ENCODE measurements around the gene MYH1. TPM values are rescaled to one million over a fixed set of nuclear protein-coding genes. Genes with fewer than 3 reads are reported as not detected.
"Not testable (repeated sequence)": the region's sequence is repeated elsewhere in the genome, so short reads cannot be mapped to it uniquely, and the experiment has no call there.

MYH1 gene
- total RNA-seq, 1 experiment from 2014 or later = not detected

DNA sequence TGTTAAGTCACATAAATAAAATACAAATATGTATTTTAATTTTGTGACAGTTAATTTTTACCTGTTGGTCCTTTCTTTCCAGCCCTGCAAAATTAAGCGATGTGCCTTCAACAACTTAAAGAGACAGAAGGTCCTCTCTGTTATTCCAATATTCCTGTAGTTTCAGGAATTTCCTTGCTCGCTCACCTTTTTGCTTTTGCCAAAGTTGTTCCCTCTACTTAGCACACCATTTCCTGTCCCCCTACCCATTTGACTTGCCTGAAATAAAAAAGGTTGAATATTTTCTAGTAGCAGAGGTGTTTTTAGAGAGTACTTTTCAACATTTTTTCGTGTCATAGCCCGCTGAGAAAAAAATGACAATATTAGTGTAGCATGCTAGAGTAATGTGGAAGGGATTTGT, 31.7 kb upstream of the MYH1 start:
- BruUV-seq (replicated peaks) = no TSS peak
- ATAC-seq = no peak
- Histone ChIP-seq H3K4me2 (ENCODE audit: low read length) (no peak overlapping the region), H3K36me3 (ENCODE audit: low read depth, low read length) (no peaks in the 10 kb centered on the region), H2AFZ (ENCODE audit: low read length) (no peak overlapping the region), H3K27ac (ENCODE audit: low read length) (no peak overlapping the region), H3K79me2 (ENCODE audit: low read length) (no peaks in the 10 kb centered on the region), H3K9ac (ENCODE audit: low read length) (no peak overlapping the region), H3K4me1 (ENCODE audit: insufficient read depth, low read length) (no peaks in the 10 kb centered on the region), H4K20me1 (ENCODE audit: low read length) (no peaks in the 10 kb centered on the region), H3K4me3 (ENCODE audit: low read length) (no peak overlapping the region), H3K9me3 (ENCODE audit: low read length) (no peaks in the 10 kb centered on the region), H3F3A (ENCODE audit: low read length, unreplicated experiment) (no peaks in the 10 kb centered on the region), H3K27me3 (ENCODE audit: low read length) (peaks cover 37% of the 10 kb centered on the region; the same call in 1 of the 2 replicates), H3K9me2 (replicated peaks; ENCODE audit: low read length) (no peaks in the 10 kb centered on the region)
- ChIA-PET POLR2A (ENCODE audit: unreplicated experiment) (no interaction called here), CTCF (no interaction called here)
- no peak for DNase-seq
- TF ChIP-seq EZH2 (IDR thresholded peaks at IDR 0.05; ENCODE audit: low read length, unreplicated experiment) (no peak), EZH2phosphoT487 (IDR thresholded peaks at IDR 0.05; ENCODE audit: borderline replicate concordance, low read length) (no peak)
- TF ChIP-seq, protein P1, sequence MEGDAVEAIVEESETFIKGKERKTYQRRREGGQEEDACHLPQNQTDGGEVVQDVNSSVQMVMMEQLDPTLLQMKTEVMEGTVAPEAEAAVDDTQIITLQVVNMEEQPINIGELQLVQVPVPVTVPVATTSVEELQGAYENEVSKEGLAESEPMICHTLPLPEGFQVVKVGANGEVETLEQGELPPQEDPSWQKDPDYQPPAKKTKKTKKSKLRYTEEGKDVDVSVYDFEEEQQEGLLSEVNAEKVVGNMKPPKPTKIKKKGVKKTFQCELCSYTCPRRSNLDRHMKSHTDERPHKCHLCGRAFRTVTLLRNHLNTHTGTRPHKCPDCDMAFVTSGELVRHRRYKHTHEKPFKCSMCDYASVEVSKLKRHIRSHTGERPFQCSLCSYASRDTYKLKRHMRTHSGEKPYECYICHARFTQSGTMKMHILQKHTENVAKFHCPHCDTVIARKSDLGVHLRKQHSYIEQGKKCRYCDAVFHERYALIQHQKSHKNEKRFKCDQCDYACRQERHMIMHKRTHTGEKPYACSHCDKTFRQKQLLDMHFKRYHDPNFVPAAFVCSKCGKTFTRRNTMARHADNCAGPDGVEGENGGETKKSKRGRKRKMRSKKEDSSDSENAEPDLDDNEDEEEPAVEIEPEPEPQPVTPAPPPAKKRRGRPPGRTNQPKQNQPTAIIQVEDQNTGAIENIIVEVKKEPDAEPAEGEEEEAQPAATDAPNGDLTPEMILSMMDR (conservative IDR thresholded peaks at IDR 0.05; ENCODE audit: low read depth, low read length) = no peak
- intact Hi-C loops (cut with micrococcal nuclease) = no loop called here

DNA sequence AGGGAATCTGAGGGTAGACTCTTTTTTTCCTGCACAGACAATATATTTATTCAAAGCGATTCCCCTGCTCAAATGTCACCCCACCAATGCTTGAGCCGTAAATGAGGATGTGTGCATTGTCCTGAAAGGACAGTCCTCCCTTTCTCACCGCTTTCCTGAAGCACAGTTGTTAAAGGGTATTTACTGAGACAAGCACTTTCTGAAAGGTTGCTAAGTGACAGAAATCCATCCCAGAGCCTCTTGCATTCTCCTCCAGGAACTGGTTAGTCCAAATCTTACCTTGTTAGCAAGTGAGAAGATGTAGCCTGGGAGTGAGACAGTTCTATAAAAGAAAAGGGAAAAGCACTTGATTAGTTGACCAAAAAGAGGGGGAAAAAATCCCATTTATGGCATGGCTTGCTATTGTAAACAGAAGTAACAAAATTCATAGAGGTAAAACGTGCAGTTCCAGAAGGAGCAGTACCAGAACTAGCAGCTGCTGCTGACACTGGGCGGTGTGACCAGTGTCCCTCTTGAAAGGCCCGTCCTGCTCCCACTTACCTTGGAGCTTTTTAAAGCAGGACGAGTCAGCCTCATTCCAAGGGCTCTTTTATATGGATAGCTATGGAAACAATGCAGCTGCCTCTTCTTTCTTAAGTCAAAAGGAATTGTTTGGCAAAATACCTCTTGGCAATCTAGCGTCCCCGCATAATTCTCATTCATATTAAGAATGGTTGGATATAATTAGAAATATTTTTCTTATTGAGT, 30.9 kb upstream of the MYH1 start, which contains the start of gene MYH2:
Gene MYH2, minus strand, starts transcription at position 563 of the 747 bp plus-strand sequence. CDS start 1,738 bp downstream, outside the sequence.
- no TSS peak for BruUV-seq (replicated peaks)
- Histone ChIP-seq H3K4me1 (ENCODE audit: insufficient read depth, low read length) (no peaks in the 10 kb centered on the region), H3K79me2 (ENCODE audit: low read length) (no peaks in the 10 kb centered on the region), H3F3A (ENCODE audit: low read length, unreplicated experiment) (no peaks in the 10 kb centered on the region), H3K4me2 (ENCODE audit: low read length) (no peak within 1 kb of the TSS), H2AFZ (ENCODE audit: low read length) (no peak within 1 kb of the TSS), H3K36me3 (ENCODE audit: low read depth, low read length) (no peaks in the 10 kb centered on the region), H3K9ac (ENCODE audit: low read length) (no peak within 1 kb of the TSS), H3K27ac (ENCODE audit: low read length) (no peak within 1 kb of the TSS), H3K9me3 (ENCODE audit: low read length) (no peaks in the 10 kb centered on the region), H3K9me2 (replicated peaks; ENCODE audit: low read length) (no peaks in the 10 kb centered on the region), H3K4me3 (ENCODE audit: low read length) (no peak within 1 kb of the TSS), H4K20me1 (ENCODE audit: low read length) (no peaks in the 10 kb centered on the region), H3K27me3 (ENCODE audit: low read length) (peaks cover 37% of the 10 kb centered on the region; the same call in 1 of the 2 replicates)
- DNase-seq = no peak
- ChIA-PET POLR2A (ENCODE audit: unreplicated experiment) (no interaction called here), CTCF (no interaction called here)
- TF ChIP-seq, protein P1 (conservative IDR thresholded peaks at IDR 0.05; ENCODE audit: low read depth, low read length) = no peak
- no peak for TF ChIP-seq EZH2phosphoT487 (IDR thresholded peaks at IDR 0.05; ENCODE audit: borderline replicate concordance, low read length)
- TF ChIP-seq EZH2 (IDR thresholded peaks at IDR 0.05; ENCODE audit: low read length, unreplicated experiment) = no peak
- no peak for ATAC-seq
- intact Hi-C loops (cut with micrococcal nuclease) = no loop called here

DNA sequence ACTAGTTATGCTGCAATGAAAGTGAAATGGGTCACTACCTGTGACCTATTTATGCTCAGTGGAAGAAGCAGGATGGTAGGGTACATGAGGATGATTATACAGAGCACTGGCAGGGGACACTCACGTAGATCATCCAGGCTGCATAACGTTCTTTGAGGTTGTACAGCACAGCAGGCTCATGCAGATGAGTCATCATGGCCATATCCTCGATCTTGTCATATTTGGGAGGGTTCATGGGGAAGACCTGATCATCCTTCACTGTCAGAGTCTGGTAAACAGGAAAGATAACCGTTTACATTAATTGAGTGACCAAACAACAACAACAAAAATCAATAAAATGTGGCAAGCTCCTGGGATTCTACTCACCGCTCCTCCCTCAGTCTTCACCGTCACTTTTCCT, 29.0 kb upstream of the MYH1 start:
- TF ChIP-seq EZH2phosphoT487 (IDR thresholded peaks at IDR 0.05; ENCODE audit: borderline replicate concordance, low read length) (no peak), EZH2 (IDR thresholded peaks at IDR 0.05; ENCODE audit: low read length, unreplicated experiment) (no peak)
- TF ChIP-seq, protein P1 (conservative IDR thresholded peaks at IDR 0.05; ENCODE audit: low read depth, low read length) = no peak
- H3K4me1 ChIP-seq (ENCODE audit: insufficient read depth, low read length) = no peaks in the 10 kb centered on the region
- H3K4me3 ChIP-seq (ENCODE audit: low read length) = no peak overlapping the region
- H2AFZ ChIP-seq (ENCODE audit: low read length) = no peak overlapping the region
- H3K79me2 ChIP-seq (ENCODE audit: low read length) = no peaks in the 10 kb centered on the region
- no peak overlapping the region for H3K4me2 ChIP-seq (ENCODE audit: low read length)
- no peaks in the 10 kb centered on the region for H4K20me1 ChIP-seq (ENCODE audit: low read length)
- no peaks in the 10 kb centered on the region for H3K36me3 ChIP-seq (ENCODE audit: low read depth, low read length)
- no peaks in the 10 kb centered on the region for H3K9me2 ChIP-seq (replicated peaks; ENCODE audit: low read length)
- peaks cover 34% of the 10 kb centered on the region; the same call in 1 of the 2 replicates for H3K27me3 ChIP-seq (ENCODE audit: low read length)
- ChIA-PET POLR2A (ENCODE audit: unreplicated experiment) (no interaction called here), CTCF (no interaction called here)
- BruUV-seq (replicated peaks) = no TSS peak
- H3F3A ChIP-seq (ENCODE audit: low read length, unreplicated experiment) = no peaks in the 10 kb centered on the region
- no peak overlapping the region for H3K27ac ChIP-seq (ENCODE audit: low read length)
- DNase-seq (no peak), ATAC-seq (no peak)
- no peak overlapping the region for H3K9ac ChIP-seq (ENCODE audit: low read length)
- H3K9me3 ChIP-seq (ENCODE audit: low read length) = no peaks in the 10 kb centered on the region
- intact Hi-C loops (cut with micrococcal nuclease) = no loop called here

DNA sequence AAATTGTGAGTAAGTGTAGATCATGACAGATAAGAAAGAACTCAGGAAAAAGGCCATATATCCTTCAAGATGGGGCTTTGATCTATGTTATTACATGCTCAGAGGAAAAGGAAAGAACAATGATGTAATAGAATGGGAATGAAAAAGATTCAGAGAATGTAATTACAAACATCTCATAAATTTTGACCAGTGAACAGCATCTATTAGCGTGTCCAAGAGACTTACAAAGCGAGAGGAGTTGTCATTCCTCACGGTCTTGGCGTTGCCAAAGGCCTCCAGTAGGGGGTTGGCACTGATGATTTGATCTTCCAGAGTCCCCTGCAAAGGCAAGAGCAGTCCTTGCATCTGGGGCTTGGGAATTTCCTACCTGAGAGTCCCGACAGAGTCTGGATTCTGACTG, 25.1 kb upstream of the MYH1 start:
- ATAC-seq; H3K4me1 ChIP-seq (ENCODE audit: insufficient read depth, low read length); H3K4me2 ChIP-seq (ENCODE audit: low read length); H3K27ac ChIP-seq (ENCODE audit: low read length); DNase-seq; H4K20me1 ChIP-seq (ENCODE audit: low read length); H3K27me3 ChIP-seq (ENCODE audit: low read length); H3K36me3 ChIP-seq (ENCODE audit: low read depth, low read length); H2AFZ ChIP-seq (ENCODE audit: low read length); H3K79me2 ChIP-seq (ENCODE audit: low read length); POLR2A ChIA-PET (ENCODE audit: unreplicated experiment); CTCF ChIA-PET; H3K9me3 ChIP-seq (ENCODE audit: low read length); H3F3A ChIP-seq (ENCODE audit: low read length, unreplicated experiment); H3K4me3 ChIP-seq (ENCODE audit: low read length); H3K9ac ChIP-seq (ENCODE audit: low read length); intact Hi-C loops (cut with micrococcal nuclease); BruUV-seq (replicated peaks); H3K9me2 ChIP-seq (replicated peaks; ENCODE audit: low read length): not testable (repeated sequence)
